Measurements from ENCODE around the gene KIF22. TPM values are rescaled to one million over a fixed set of nuclear protein-coding genes. Genes with fewer than 3 reads are reported as not detected.

Gene KIF22
- total RNA-seq, 1 donor from 2014 or later: 33.4 TPM

DNA sequence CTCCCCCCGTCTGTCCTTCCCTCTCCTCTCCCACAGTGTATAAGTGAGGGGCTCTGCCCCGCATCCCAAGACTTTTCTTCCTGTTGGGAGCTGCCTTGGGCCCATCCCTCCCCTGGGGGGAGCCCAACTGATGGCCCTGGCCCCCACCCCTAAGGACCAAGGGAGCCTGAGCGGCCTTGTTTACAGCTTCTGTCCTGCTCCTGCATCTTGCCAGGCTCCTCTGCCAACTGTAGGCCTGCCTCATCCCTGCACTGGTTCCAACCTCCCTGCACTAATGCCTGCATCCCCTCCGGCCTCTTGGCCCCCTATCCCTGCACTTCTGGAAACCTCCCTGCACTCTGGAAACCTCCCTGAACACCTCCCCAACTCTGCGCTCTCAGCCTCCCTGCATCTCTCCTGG is 24.0 kb downstream of the KIF22 start:
- Histone ChIP-seq H3K9me3 (ENCODE audit: control insufficient read depth in 3 of 3, low read length in 3 of 3) (no peaks in the 10 kb centered on the region), H3K4me1 (ENCODE audit: control insufficient read depth in 3 of 3, insufficient read depth in 3 of 3, low read length in 3 of 3) (peaks cover 56 to 76% (median 63%) of the 10 kb centered on the region in 3 donors), H3K27me3 (ENCODE audit: control insufficient read depth in 3 of 3, insufficient read depth in 3 of 3, low read length in 3 of 3) (no peaks in the 10 kb centered on the region), H3K27ac (ENCODE audit: low read depth, low read length) (peak overlapping the region; percentile 30), H3K9ac (ENCODE audit: low read depth in 1 of 3, low read length in 3 of 3) (peak overlapping the region in 2 of 3 donors; percentile 74 to 92), H3K4me3 (ENCODE audit: low read length in 3 of 3) (no peak overlapping the region), H3K36me3 (ENCODE audit: control insufficient read depth in 3 of 3, insufficient read depth in 3 of 3, low read length in 3 of 3) (peaks cover 12 to 24% (median 15%) of the 10 kb centered on the region in 3 donors)

DNA sequence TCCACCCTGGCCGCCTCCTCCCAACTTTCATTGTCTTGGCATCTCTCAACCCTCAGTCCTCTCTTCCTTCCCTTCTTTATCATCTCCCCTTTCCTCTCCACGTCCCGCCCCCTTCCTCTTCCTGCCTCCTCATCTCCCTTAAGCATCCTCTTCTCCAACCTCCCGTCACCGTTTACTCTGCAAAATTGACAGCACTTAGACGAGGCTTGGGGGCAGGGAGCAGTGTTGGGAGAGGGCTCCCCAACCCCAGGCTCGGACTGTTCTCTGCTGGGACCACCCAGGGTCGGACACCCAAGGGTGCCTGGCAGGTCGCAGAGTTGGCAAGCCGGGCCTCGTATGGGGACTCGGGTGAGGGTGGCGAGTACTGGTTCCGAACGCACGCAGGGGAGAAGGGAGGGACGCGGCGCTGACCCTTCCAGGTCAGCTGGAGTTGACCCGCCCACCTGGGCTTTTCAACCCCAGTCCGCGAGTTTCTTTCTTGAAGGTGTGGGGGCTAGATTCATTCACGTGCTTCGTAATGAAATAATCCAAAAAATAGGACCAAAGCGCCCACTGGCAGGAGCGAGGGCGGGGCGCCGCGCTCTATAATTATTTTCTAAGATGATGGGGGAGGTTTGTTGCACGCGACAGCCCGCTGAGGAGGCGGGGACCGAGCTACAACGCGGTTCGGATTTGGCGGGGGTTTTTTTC is 24.6 kb downstream of the KIF22 start:
- Histone ChIP-seq H3K9ac (ENCODE audit: low read depth in 1 of 3, low read length in 3 of 3) (peak overlapping the region; percentile 65 to 92 (median 74)), H3K4me1 (ENCODE audit: control insufficient read depth in 3 of 3, insufficient read depth in 3 of 3, low read length in 3 of 3) (peaks cover 57 to 77% (median 64%) of the 10 kb centered on the region in 3 donors), H3K27ac (ENCODE audit: low read depth, low read length) (peak overlapping the region; percentile 30), H3K36me3 (ENCODE audit: control insufficient read depth in 3 of 3, insufficient read depth in 3 of 3, low read length in 3 of 3) (peaks cover 14 to 18% (median 17%) of the 10 kb centered on the region in 3 donors), H3K27me3 (ENCODE audit: control insufficient read depth in 3 of 3, insufficient read depth in 3 of 3, low read length in 3 of 3) (no peaks in the 10 kb centered on the region), H3K9me3 (ENCODE audit: control insufficient read depth in 3 of 3, low read length in 3 of 3) (no peaks in the 10 kb centered on the region), H3K4me3 (ENCODE audit: low read length in 3 of 3) (peak overlapping the region; percentile 63 to 96 (median 91))

DNA sequence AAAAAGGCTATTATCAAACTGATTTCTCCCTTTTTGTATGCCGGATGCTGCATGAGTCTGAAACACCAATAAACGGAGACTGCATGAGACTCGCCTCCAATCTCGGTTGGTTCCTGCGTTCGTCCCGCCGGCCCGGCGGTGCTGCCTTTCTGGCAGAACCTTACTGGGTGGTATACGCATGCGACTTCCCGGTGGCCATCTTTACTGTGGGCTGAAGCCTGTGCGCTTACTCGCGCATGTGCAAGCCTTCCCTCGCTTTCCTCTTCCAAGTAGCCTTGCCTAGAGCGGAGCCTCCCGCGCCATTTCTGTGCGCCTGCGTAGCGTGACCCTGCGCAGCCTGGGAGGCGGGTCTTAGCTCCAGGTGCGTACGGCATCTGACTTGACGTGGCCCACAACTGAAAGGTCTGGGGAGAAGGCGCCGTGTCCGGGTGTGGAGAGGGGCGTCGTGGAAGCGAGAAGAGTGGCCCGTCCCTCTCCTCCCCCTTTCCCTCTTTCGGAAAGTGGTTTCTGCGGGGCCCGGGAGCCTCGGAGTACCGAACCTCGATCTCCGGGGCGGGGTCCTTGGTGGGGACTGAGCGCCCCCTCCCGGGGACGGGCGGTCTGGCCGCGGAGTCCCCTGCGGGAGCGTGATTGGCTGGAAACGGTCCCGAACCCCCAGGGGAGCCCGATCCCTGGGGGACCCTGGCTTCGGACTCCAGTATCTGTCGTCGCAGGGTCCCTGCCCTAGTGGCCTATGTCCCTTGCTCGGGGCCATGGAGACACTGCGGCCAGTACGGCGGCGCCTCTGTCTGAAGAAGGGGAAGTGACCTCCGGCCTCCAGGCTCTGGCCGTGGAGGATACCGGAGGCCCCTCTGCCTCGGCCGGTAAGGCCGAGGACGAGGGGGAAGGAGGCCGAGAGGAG is 25.5 kb downstream of the KIF22 start, which contains the start of gene PAGR1:
PAGR1 (plus strand) TSS at position 360 of the 901 bp plus-strand sequence; CDS start at position 734, 374 bp downstream.
- Histone ChIP-seq H3K27me3 (ENCODE audit: control insufficient read depth in 3 of 3, insufficient read depth in 3 of 3, low read length in 3 of 3) (no peaks in the 10 kb centered on the region), H3K27ac (ENCODE audit: low read depth, low read length) (peak within 1 kb of the TSS; percentile 90), H3K9me3 (ENCODE audit: control insufficient read depth in 3 of 3, low read length in 3 of 3) (no peaks in the 10 kb centered on the region), H3K36me3 (ENCODE audit: control insufficient read depth in 3 of 3, insufficient read depth in 3 of 3, low read length in 3 of 3) (peaks cover 14 to 17% (median 16%) of the 10 kb centered on the region in 3 donors), H3K9ac (ENCODE audit: low read depth in 1 of 3, low read length in 3 of 3) (peak within 1 kb of the TSS; percentile 90 to 96 (median 92)), H3K4me1 (ENCODE audit: control insufficient read depth in 3 of 3, insufficient read depth in 3 of 3, low read length in 3 of 3) (peaks cover 57 to 76% (median 64%) of the 10 kb centered on the region in 3 donors), H3K4me3 (ENCODE audit: low read length in 3 of 3) (peak within 1 kb of the TSS; percentile 91 to 96 (median 92))

GRCh38 chr16:29816694-29817441 is 26.3 kb downstream of the KIF22 start:
- Histone ChIP-seq H3K4me1 (ENCODE audit: control insufficient read depth in 3 of 3, insufficient read depth in 3 of 3, low read length in 3 of 3) (peaks cover 59 to 77% (median 65%) of the 10 kb centered on the region in 3 donors), H3K9me3 (ENCODE audit: control insufficient read depth in 3 of 3, low read length in 3 of 3) (no peaks in the 10 kb centered on the region), H3K27me3 (ENCODE audit: control insufficient read depth in 3 of 3, insufficient read depth in 3 of 3, low read length in 3 of 3) (no peaks in the 10 kb centered on the region), H3K9ac (ENCODE audit: low read depth in 1 of 3, low read length in 3 of 3) (peak overlapping the region; percentile 90 to 96 (median 92)), H3K36me3 (ENCODE audit: control insufficient read depth in 3 of 3, insufficient read depth in 3 of 3, low read length in 3 of 3) (peaks cover 14 to 17% (median 16%) of the 10 kb centered on the region in 3 donors), H3K27ac (ENCODE audit: low read depth, low read length) (peak overlapping the region; percentile 90), H3K4me3 (ENCODE audit: low read length in 3 of 3) (peak overlapping the region; percentile 91 to 96 (median 92))

DNA sequence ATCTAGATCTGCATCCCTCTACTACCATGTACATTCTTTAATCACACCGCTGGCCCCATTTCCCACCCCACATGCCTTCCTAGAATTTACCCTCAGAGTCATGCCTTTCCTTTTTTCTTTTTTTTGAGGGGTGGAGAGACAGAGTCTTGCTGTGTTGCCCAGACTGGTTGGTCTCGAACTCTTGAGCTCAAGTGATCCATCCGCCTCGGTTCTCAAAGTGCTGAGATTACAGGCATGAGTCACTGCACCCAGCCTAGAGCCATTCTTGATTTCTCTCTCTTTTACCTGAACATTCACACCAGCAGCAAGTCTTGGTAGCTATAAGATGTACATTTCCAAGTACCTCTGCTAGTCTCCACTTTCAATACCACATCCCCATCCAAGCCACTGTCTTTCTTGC is 27.5 kb downstream of the KIF22 start:
- no peaks in the 10 kb centered on the region for H3K27me3 ChIP-seq (ENCODE audit: control insufficient read depth in 3 of 3, insufficient read depth in 3 of 3, low read length in 3 of 3)
- no peaks in the 10 kb centered on the region for H3K9me3 ChIP-seq (ENCODE audit: control insufficient read depth in 3 of 3, low read length in 3 of 3)
- H3K9ac ChIP-seq (ENCODE audit: low read depth in 1 of 3, low read length in 3 of 3): no peak overlapping the region
- H3K27ac ChIP-seq (ENCODE audit: low read depth, low read length): no peak overlapping the region
- no peak overlapping the region for H3K4me3 ChIP-seq (ENCODE audit: low read length in 3 of 3)
- H3K36me3 ChIP-seq (ENCODE audit: control insufficient read depth in 3 of 3, insufficient read depth in 3 of 3, low read length in 3 of 3): peaks cover 14 to 17% (median 16%) of the 10 kb centered on the region in 3 donors
- H3K4me1 ChIP-seq (ENCODE audit: control insufficient read depth in 3 of 3, insufficient read depth in 3 of 3, low read length in 3 of 3): peaks cover 62 to 76% (median 64%) of the 10 kb centered on the region in 3 donors

DNA sequence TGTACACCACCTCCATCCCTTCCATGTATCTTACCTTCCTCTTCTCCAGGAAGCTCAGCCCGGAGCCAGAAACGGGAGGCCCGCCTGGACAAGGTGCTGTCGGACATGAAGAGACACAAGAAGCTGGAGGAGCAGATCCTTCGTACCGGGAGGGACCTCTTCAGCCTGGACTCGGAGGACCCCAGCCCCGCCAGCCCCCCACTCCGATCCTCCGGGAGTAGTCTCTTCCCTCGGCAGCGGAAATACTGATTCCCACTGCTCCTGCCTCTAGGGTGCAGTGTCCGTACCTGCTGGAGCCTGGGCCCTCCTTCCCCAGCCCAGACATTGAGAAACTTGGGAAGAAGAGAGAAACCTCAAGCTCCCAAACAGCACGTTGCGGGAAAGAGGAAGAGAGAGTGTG is 29.0 kb downstream of the KIF22 start:
- Histone ChIP-seq H3K4me3 (ENCODE audit: low read length in 3 of 3) (peak overlapping the region; percentile 85 to 94 (median 89)), H3K9me3 (ENCODE audit: control insufficient read depth in 3 of 3, low read length in 3 of 3) (no peaks in the 10 kb centered on the region), H3K9ac (ENCODE audit: low read depth in 1 of 3, low read length in 3 of 3) (peak overlapping the region in 1 of 3 donors; percentile 88), H3K27me3 (ENCODE audit: control insufficient read depth in 3 of 3, insufficient read depth in 3 of 3, low read length in 3 of 3) (no peaks in the 10 kb centered on the region), H3K36me3 (ENCODE audit: control insufficient read depth in 3 of 3, insufficient read depth in 3 of 3, low read length in 3 of 3) (peaks cover 14 to 17% (median 16%) of the 10 kb centered on the region in 3 donors), H3K27ac (ENCODE audit: low read depth, low read length) (peak overlapping the region; percentile 93), H3K4me1 (ENCODE audit: control insufficient read depth in 3 of 3, insufficient read depth in 3 of 3, low read length in 3 of 3) (peaks cover 59 to 69% (median 63%) of the 10 kb centered on the region in 3 donors)

DNA sequence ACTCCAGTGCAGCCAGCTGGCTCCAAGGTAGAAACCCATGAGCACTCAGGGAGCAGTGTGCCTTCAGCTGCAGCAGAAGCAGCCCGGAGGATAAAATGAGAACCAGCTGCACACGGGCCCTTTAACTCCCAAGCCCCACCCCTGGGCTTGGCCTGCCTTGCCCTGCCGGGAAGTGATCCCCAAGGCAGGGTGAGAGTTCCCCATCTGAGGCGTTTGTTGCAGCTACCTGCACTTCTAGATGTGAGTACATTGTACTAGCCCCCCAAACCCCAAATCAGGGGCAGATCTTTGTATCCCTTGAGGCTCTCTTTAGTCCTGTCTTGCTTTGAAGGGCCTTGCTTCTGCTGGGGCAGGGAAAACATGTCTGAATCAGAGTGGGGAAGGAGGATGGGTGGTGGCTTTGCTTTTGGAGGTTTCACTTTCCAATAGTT is 29.7 kb downstream of the KIF22 start, which contains the start of gene MVP:
MVP (plus strand) TSS at position 192 of the 431 bp plus-strand sequence. CDS start 10,088 bp downstream, outside the sequence.
- H3K4me1 ChIP-seq (ENCODE audit: control insufficient read depth in 3 of 3, insufficient read depth in 3 of 3, low read length in 3 of 3): peaks cover 59 to 69% (median 63%) of the 10 kb centered on the region in 3 donors

GRCh38 chr16:29820730-29821642 is 30.4 kb downstream of the KIF22 start:
- no peaks in the 10 kb centered on the region for H3K9me3 ChIP-seq (ENCODE audit: control insufficient read depth in 3 of 3, low read length in 3 of 3)
- H3K4me1 ChIP-seq (ENCODE audit: control insufficient read depth in 3 of 3, insufficient read depth in 3 of 3, low read length in 3 of 3): peaks cover 65 to 75% (median 69%) of the 10 kb centered on the region in 3 donors
- H3K4me3 ChIP-seq (ENCODE audit: low read length in 3 of 3): peak overlapping the region; percentile 85 to 94 (median 89)
- H3K36me3 ChIP-seq (ENCODE audit: control insufficient read depth in 3 of 3, insufficient read depth in 3 of 3, low read length in 3 of 3): peaks cover 14 to 17% (median 16%) of the 10 kb centered on the region in 3 donors
- H3K27me3 ChIP-seq (ENCODE audit: control insufficient read depth in 3 of 3, insufficient read depth in 3 of 3, low read length in 3 of 3): no peaks in the 10 kb centered on the region
- H3K9ac ChIP-seq (ENCODE audit: low read depth in 1 of 3, low read length in 3 of 3): peak overlapping the region; percentile 75 to 92 (median 88)
- peak overlapping the region; percentile 93 for H3K27ac ChIP-seq (ENCODE audit: low read depth, low read length)

More for the DNA sequence above, 29.7 kb downstream of the KIF22 start, which contains the start of gene MVP:
- Histone ChIP-seq H3K9me3 (ENCODE audit: control insufficient read depth in 3 of 3, low read length in 3 of 3) (no peaks in the 10 kb centered on the region), H3K36me3 (ENCODE audit: control insufficient read depth in 3 of 3, insufficient read depth in 3 of 3, low read length in 3 of 3) (peaks cover 14 to 17% (median 16%) of the 10 kb centered on the region in 3 donors), H3K9ac (ENCODE audit: low read depth in 1 of 3, low read length in 3 of 3) (peak within 1 kb of the TSS; percentile 75 to 92 (median 88)), H3K27ac (ENCODE audit: low read depth, low read length) (peak within 1 kb of the TSS; percentile 93), H3K27me3 (ENCODE audit: control insufficient read depth in 3 of 3, insufficient read depth in 3 of 3, low read length in 3 of 3) (no peaks in the 10 kb centered on the region), H3K4me3 (ENCODE audit: low read length in 3 of 3) (peak within 1 kb of the TSS; percentile 85 to 94 (median 89))
